GM19238 (cell line): ENCODE results near the gene GPR27.

Source experiments
- DNase-seq: peaks from one replicate; pipeline ENCODE4 v3.0.0; 2011; ENCODE audit warnings: low spot score; ENCODE audit not compliant: insufficient read length

GPR27 gene

GRCh38 chr3:71753701-71754609 lies at the start of gene GPR27:
GPR27 (plus strand) TSS chr3:71753855; CDS start chr3:71754050, 195 bp downstream.
- DNase-seq = no peak

GRCh38 chr3:71704915-71705314 lies 48.7 kb upstream of the GPR27 start:
- DNase-seq = no peak

GRCh38 chr3:71705681-71706080 lies 48.0 kb upstream of the GPR27 start:
- DNase-seq = no peak

GRCh38 chr3:71707595-71707994 lies 46.1 kb upstream of the GPR27 start:
- no peak for DNase-seq

GRCh38 chr3:71708476-71709105 lies 45.1 kb upstream of the GPR27 start:
- no peak for DNase-seq

- DNase-seq = no peak
These were observed 43.6 kb upstream of the GPR27 start for GRCh38 chr3:71709908-71710511.

GRCh38 chr3:71710906-71711494 lies 42.7 kb upstream of the GPR27 start:
- DNase-seq = no peak

- DNase-seq = no peak
These were observed 40.6 kb upstream of the GPR27 start for GRCh38 chr3:71713041-71713440.

- DNase-seq = no peak
These were observed 39.1 kb upstream of the GPR27 start for GRCh38 chr3:71714595-71714994.

- no peak for DNase-seq
These were observed 35.6 kb upstream of the GPR27 start for GRCh38 chr3:71718072-71718471.

- no peak for DNase-seq
These were observed 32.7 kb upstream of the GPR27 start for GRCh38 chr3:71721002-71721401.

- DNase-seq = no peak
These were observed 32.0 kb upstream of the GPR27 start for GRCh38 chr3:71721651-71722157.

- DNase-seq = no peak
These were observed 31.0 kb upstream of the GPR27 start for GRCh38 chr3:71722693-71723092.

- DNase-seq = no peak
These were observed 30.0 kb upstream of the GPR27 start for GRCh38 chr3:71723452-71724170.

GRCh38 chr3:71724171-71724453 lies 29.5 kb upstream of the GPR27 start:
- no peak for DNase-seq

GRCh38 chr3:71724584-71725270 lies 28.9 kb upstream of the GPR27 start:
- no peak for DNase-seq

GRCh38 chr3:71725271-71725991 lies 28.2 kb upstream of the GPR27 start, which contains the start of gene EIF4E3:
EIF4E3 (minus strand) TSS chr3:71725402; CDS start chr3:71725367, 35 bp downstream.
- peak; percentile 35 for DNase-seq

GRCh38 chr3:71726146-71726545 lies 27.5 kb upstream of the GPR27 start:
- no peak for DNase-seq

- DNase-seq = no peak
These were observed 24.9 kb upstream of the GPR27 start for GRCh38 chr3:71728632-71729342.
